CD4-positive, alpha-beta T cell (primary cell): ENCODE results near the gene STRN3. TPM values are rescaled to one million over a fixed set of nuclear protein-coding genes. Genes with fewer than 3 reads are reported as not detected.

ENCODE experiments used
- ATAC-seq: fragments of 200-7000 bp; cut with Tn5 transposase; one replicate; pipeline ENCODE4 v1.10.0; 2022; ENCODE audit warnings: mild to moderate bottlenecking; ENCODE audit not compliant: poor library complexity
- CTCF ChIA-PET: fragments of 350-600 bp; sonication (Branson Sonifier 250); formaldehyde crosslinking; loops from one replicate; lab custom pipeline; 2021; ENCODE audit warnings: antibody characterized with exemption, inconsistent platforms; lab: Charles Lee
- POLR2A ChIA-PET: fragments of 350-600 bp; sonication (Branson Sonifier 250); formaldehyde crosslinking; loops from one replicate; lab custom pipeline; 2021; ENCODE audit warnings: antibody characterized with exemption, inconsistent platforms; lab: Charles Lee
- DNase-seq, 14 experiments: peaks; one replicate each; pipeline ENCODE4 v3.0.0-alpha.2; 2013 to 2020; ENCODE audit warnings: mixed read lengths in 2 of 14
- H3K27ac ChIP-seq, 2 donors: one replicate each; pipeline versions ENCODE4 v1.5.1 to v1.7.0; 2013; ENCODE audit warnings: low read length in 2 of 2, low read depth in 1 of 2, mild to moderate bottlenecking in 1 of 2
- H3K27me3 ChIP-seq, 2 experiments: 1 replicate in 1 of 2; 2 replicates in 1 of 2; pipeline versions ENCODE4 v1.6.1 to v1.7.0; 2013; ENCODE audit warnings: low read length in 2 of 2, control low read depth in 1 of 2, mild to moderate bottlenecking in 1 of 2, moderate library complexity in 1 of 2; ENCODE audit not compliant: insufficient read depth in 2 of 2, control insufficient read depth in 1 of 2
- H3K36me3 ChIP-seq: one replicate; pipeline ENCODE4 v1.6.1; 2013; ENCODE audit warnings: low read length, control low read depth; ENCODE audit not compliant: insufficient read depth
- H3K4me1 ChIP-seq: one replicate; pipeline ENCODE4 v1.6.1; 2013; ENCODE audit warnings: low read length, control low read depth; ENCODE audit not compliant: insufficient read depth
- H3K4me3 ChIP-seq: one replicate; pipeline ENCODE4 v1.5.1; 2013; ENCODE audit warnings: mild to moderate bottlenecking, low read length, moderate library complexity
- H3K9me3 ChIP-seq, 2 experiments: 1 replicate in 1 of 2; 2 replicates in 1 of 2; pipeline versions ENCODE4 v1.6.1 to v1.7.0; 2013; ENCODE audit warnings: low read length in 2 of 2, mild to moderate bottlenecking in 2 of 2, control low read depth in 1 of 2, moderate library complexity in 1 of 2; ENCODE audit not compliant: control insufficient read depth in 1 of 2, insufficient read depth in 1 of 2
- H3K27ac Mint-ChIP-seq: one replicate; pipeline ENCODE4 v1.8.0; 2020; ENCODE audit warnings: mixed read lengths
- H3K27me3 Mint-ChIP-seq: one replicate; pipeline ENCODE4 v1.8.0; 2021; ENCODE audit warnings: mixed read lengths
- H3K36me3 Mint-ChIP-seq: one replicate; pipeline ENCODE4 v1.8.0; 2021; ENCODE audit warnings: low read depth, mixed read lengths
- H3K4me1 Mint-ChIP-seq: one replicate; pipeline ENCODE4 v1.8.0; 2021; ENCODE audit warnings: low read depth, mixed read lengths
- H3K4me3 Mint-ChIP-seq: one replicate; pipeline ENCODE4 v1.8.0; 2020; ENCODE audit warnings: mild to moderate bottlenecking, mixed read lengths
- H3K9me3 Mint-ChIP-seq: one replicate; pipeline ENCODE4 v1.8.0; 2020; ENCODE audit warnings: mixed read lengths
- intact Hi-C, 2 experiments: fragments of 100-400 bp; cut with DNase I in 1 of 2; cut with micrococcal nuclease in 1 of 2; formaldehyde crosslinking; loops; one replicate each; pipeline versions ENCODE4 v1.15.1 to v1.9.0; 2023 to 2025; cut with DNase I, micrococcal nuclease
- total RNA-seq, 174 experiments: library from RNA in 2 of 174; stranded (reverse) in 2 of 174; gene quantifications; one replicate each; pipeline ENCODE4 v1.2.3 and lab custom pipeline; 2021 to 2026
- TF ChIP-seq, protein P1 (sequence below): fragments of 200-600 bp; IDR thresholded peaks from one replicate; pipeline ENCODE4 v1.8.0; 2022; ENCODE audit warnings: antibody characterized with exemption, mild to moderate bottlenecking

The STRN3 gene
- total RNA-seq, 2 experiments from 2014 or later: 15.1 to 16.9 TPM

DNA sequence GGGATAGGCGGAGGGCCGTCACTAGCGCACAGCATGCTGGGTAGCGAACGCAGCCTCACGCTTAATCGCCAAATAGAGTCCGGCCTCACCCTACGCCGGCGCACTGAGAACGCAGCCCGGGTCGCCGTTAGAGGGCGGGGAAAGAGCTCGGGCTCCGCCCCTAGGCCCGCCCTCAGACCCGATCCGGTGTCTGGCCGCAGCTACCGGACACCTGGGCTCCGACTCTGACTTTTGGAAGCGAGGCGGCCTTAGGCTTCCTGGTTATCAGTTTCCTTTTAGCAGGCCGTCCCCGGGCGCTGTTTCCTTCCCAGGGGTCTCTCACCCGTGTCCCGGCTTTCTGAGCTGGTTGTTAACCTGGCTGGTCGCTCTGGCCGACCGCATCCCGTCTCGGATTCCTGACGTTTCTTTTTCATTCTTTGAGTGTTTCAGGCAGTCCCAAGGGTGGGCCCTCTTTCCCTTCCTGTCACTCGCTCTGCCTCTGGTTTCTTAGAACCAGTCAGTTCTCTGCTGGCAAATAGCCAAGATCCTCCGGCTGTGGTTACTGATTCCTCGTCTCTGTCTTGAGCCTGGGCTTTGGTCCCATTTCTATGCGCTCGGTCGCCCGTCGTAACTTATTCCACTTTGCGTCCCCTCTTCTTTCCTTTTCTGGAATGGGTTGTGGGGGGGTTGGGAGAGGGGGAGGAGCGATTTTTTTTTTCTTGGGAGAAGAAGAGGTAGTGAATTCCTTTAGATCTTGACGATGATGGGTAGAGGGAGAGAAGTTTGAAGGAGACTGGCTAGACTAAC lies 464 bp upstream of the STRN3 start:
- intact Hi-C loops: loop anchor here (5.0 to 10.0 kb wide), 9 partner anchors 49 to 1178 kb away; partner anchors contain the start of genes HECTD1 (in 2 of the 2), G2E3 (in 1 of the 2), NUBPL (in 1 of the 2) and RNU6-7 (in 1 of the 2)
- CTCF ChIA-PET: interaction anchor here (1.1 to 2.2 kb wide), 3 partner anchors 46 to 181 kb away, joined by 3 to 9 read pairs (median 5); partner anchors contain the start of gene HECTD1
- Histone ChIP-seq H3K27me3 (no peaks in the 10 kb centered on the region), H3K4me3 (peak overlapping the region; percentile 99), H3K9me3 (no peaks in the 10 kb centered on the region), H3K27ac (peak overlapping the region; percentile 87 to 90), H3K36me3 (no peaks in the 10 kb centered on the region), H3K4me1 (peaks cover 10% of the 10 kb centered on the region)
- TF ChIP-seq, protein P1, sequence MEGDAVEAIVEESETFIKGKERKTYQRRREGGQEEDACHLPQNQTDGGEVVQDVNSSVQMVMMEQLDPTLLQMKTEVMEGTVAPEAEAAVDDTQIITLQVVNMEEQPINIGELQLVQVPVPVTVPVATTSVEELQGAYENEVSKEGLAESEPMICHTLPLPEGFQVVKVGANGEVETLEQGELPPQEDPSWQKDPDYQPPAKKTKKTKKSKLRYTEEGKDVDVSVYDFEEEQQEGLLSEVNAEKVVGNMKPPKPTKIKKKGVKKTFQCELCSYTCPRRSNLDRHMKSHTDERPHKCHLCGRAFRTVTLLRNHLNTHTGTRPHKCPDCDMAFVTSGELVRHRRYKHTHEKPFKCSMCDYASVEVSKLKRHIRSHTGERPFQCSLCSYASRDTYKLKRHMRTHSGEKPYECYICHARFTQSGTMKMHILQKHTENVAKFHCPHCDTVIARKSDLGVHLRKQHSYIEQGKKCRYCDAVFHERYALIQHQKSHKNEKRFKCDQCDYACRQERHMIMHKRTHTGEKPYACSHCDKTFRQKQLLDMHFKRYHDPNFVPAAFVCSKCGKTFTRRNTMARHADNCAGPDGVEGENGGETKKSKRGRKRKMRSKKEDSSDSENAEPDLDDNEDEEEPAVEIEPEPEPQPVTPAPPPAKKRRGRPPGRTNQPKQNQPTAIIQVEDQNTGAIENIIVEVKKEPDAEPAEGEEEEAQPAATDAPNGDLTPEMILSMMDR: no peak
- Mint-ChIP-seq H3K4me1 (peaks cover 62% of the 10 kb centered on the region), H3K27ac (peak overlapping the region; percentile 94), H3K4me3 (peak overlapping the region; percentile 98), H3K36me3 (peaks cover 31% of the 10 kb centered on the region), H3K9me3 (no peaks in the 10 kb centered on the region), H3K27me3 (no peaks in the 10 kb centered on the region)
- POLR2A ChIA-PET: interaction anchor here (0.6 to 2.1 kb wide), 24 partner anchors 9 to 1177 kb away, joined by 3 to 63 read pairs (median 4); partner anchors contain the start of genes DTD2, G2E3, HEATR5A and HECTD1
- peak; percentile 75 to 96 (median 87) for DNase-seq
- peak; percentile 85 for ATAC-seq

DNA sequence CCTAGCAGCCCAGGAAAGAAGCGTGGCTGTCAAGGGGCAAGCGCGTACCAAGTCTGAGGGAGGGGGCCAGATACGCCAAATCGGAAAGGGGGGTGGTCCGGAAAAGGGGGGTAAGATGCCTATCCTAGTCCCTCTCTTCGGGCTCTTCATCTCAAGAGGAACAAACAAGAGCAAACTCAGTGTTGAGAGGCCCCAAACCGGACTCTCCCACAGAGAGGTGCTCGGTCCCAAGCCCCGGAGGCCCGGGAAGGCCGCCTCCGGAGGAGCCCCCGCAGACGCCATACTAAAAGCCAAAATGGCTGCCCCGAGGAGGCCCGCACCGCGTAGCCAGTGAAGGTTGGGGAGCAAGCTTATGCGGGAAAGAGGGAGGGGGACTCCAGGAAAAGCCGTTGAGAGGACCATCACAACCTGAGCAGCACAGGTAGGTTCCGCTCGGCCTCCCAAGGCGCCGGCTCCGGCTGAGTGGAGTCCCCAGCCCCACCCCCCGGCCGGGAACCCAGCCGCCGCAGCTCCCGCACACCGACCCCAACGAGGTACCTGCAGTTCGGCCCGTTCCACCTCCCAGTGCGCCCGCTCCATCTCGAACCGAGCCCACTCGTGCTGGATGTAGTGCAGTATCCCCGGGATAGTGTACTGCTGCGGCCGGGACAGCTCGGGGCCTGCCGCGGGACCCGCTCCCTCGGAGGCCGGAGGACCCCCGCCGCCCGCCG lies 657 bp downstream of the STRN3 start, which contains the start of gene AP4S1:
TSS of gene AP4S1 (plus strand) at position 283 of the 710 bp plus-strand sequence. CDS start 40,548 bp downstream, outside the sequence.
- POLR2A ChIA-PET: interaction anchor here (1.0 to 2.1 kb wide), 15 partner anchors 7 to 467 kb away, joined by 3 to 63 read pairs (median 4); partner anchors contain the start of genes DTD2, G2E3, HEATR5A and HECTD1
- Mint-ChIP-seq H3K27me3 (no peaks in the 10 kb centered on the region), H3K9me3 (no peaks in the 10 kb centered on the region), H3K4me3 (peak within 1 kb of the TSS; percentile 98), H3K36me3 (peaks cover 42% of the 10 kb centered on the region), H3K4me1 (peaks cover 61% of the 10 kb centered on the region), H3K27ac (peak within 1 kb of the TSS; percentile 94)
- H3K36me3 ChIP-seq: no peaks in the 10 kb centered on the region
- DNase-seq (peak; percentile 22 to 71 (median 42)), ATAC-seq (peak; percentile 34)
- H3K9me3 ChIP-seq: no peaks in the 10 kb centered on the region
- CTCF ChIA-PET: interaction anchor here (0.6 to 2.2 kb wide), 4 partner anchors 45 to 182 kb away, joined by 3 to 9 read pairs (median 4); partner anchors contain the start of gene HECTD1
- intact Hi-C loops: loop anchor here (5.0 to 10.0 kb wide), 9 partner anchors 48 to 1179 kb away; partner anchors contain the start of genes HECTD1 (in 2 of the 2), G2E3 (in 1 of the 2), NUBPL (in 1 of the 2) and RNU6-7 (in 1 of the 2)
- H3K27me3 ChIP-seq: no peaks in the 10 kb centered on the region
- peak within 1 kb of the TSS; percentile 87 to 90 for H3K27ac ChIP-seq
- TF ChIP-seq, protein P1: no peak
- H3K4me3 ChIP-seq: peak within 1 kb of the TSS; percentile 99
- H3K4me1 ChIP-seq: peaks cover 10% of the 10 kb centered on the region
